Measurements from ENCODE around the gene DARS1. TPM values are rescaled to one million over a fixed set of nuclear protein-coding genes. Genes with fewer than 3 reads are reported as not detected.
"Not testable (repeated sequence)": the region's sequence is repeated elsewhere in the genome, so short reads cannot be mapped to it uniquely, and the experiment has no call there.

The DARS1 gene
- total RNA-seq, 3 donors from 2014 or later = 76.4 to 117 (median 86.7) TPM

DNA sequence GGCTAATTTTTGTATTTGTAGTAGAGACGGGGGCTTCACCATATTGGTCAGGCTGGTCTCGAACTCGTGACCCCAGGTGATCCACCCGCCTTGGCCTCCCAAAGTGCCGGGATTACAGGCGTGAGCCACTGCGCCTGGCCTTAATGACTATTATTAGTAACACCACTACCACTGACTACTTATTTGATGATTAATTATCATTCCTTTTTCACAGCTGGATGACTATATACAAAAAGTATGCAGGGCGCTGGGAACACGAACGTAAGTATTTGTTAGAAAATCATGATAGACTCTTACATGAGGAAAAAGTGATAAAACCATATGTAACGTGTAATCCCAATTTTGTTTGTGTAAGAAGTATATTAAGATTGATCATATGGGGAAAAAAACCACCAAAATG lies 21.6 kb downstream of the DARS1 start:
- TF ChIP-seq, protein P1, sequence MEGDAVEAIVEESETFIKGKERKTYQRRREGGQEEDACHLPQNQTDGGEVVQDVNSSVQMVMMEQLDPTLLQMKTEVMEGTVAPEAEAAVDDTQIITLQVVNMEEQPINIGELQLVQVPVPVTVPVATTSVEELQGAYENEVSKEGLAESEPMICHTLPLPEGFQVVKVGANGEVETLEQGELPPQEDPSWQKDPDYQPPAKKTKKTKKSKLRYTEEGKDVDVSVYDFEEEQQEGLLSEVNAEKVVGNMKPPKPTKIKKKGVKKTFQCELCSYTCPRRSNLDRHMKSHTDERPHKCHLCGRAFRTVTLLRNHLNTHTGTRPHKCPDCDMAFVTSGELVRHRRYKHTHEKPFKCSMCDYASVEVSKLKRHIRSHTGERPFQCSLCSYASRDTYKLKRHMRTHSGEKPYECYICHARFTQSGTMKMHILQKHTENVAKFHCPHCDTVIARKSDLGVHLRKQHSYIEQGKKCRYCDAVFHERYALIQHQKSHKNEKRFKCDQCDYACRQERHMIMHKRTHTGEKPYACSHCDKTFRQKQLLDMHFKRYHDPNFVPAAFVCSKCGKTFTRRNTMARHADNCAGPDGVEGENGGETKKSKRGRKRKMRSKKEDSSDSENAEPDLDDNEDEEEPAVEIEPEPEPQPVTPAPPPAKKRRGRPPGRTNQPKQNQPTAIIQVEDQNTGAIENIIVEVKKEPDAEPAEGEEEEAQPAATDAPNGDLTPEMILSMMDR (IDR thresholded peaks at IDR 0.05) = no peak
- no peak for TF ChIP-seq POLR2AphosphoS5 (IDR thresholded peaks at IDR 0.05)
- TF ChIP-seq POLR2A (IDR thresholded peaks at IDR 0.05) = no peak
- intact Hi-C loops (cut with DNase I; ENCODE audit: low total_unique reads) = no loop called here
- Histone ChIP-seq H3K9me3 (no peaks in the 10 kb centered on the region), H3K4me1 (no peaks in the 10 kb centered on the region), H3K36me3 (no peaks in the 10 kb centered on the region), H3K27me3 (no peaks in the 10 kb centered on the region), H3K4me3 (no peak overlapping the region), H3K27ac (no peak overlapping the region)
- DNase-seq (ENCODE audit: low spot score in 2 of 2) = no peak

DNA sequence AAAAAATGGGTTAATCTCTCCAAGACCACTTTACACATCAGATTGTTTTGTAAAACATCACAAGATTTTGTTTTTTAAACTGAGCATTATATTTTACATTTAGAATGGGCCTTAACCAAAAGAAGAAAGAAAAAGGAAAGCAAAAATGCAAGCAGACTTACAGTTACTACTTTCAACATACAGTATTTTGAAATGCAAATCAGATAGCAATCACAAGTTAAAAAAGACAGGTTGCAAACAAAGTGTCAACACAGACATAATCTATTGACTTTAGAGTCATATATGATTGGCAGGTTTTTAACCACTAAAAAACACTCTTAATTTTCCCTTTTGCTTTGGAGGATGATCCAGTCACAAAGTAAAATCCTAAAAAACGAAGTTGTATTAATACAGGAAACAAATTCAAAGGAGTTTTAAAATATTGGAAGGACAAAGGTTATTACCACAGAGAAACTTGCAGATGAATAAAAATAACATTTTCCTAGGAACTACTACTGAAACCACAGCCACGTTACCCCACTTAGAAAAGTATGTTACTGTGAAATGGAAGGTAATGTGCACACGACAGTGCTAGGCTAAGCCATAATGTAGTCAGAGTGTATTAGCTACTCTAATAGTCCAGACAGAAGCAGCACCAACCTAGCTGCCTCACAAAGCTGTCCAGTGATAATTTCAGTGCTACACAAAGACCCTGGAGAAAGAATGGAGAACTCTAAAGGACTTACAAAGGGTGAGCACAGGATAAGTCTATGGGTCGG lies 22.9 kb downstream of the DARS1 start:
- no peak for DNase-seq (ENCODE audit: low spot score in 2 of 2)

DNA sequence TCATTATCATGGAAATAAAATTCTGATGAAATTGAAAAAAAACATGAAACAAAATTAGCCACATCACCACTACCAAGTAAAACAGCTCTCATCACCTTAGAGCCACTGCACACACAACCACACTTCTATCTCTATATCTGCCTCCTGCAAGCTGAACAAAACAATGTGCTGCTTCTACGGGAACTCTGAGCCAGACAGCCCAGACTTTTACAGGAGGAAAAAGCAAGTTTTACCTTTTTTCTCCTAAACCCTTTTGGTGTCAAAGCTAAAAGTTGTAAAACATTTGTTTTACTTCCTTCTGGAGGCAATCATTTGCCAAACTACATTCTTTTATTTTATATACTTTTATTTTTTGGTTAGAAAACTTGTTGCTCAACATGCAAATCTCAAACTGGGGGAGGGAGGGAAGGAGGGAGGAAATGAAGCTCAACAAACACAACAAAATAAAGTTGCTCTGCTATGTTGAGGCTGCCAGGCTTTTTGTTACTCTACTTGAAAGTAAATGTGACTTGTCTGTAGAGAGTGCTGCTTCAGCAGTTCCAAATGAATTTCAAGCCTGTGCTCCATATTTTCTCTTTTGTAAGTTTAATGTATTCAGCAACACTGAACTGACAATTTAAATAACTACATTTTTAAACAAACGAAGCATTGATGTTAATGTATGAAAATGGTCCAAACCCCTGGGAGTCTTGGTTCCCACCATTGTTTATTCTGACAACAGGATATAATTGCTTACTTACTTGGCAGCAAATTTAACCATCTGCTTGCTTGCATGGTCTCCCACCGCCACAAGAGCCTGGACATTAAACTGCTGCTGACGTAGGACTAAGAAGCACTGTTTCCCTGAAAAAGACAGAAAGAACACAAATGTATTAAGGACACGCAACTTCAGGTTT lies 24.5 kb downstream of the DARS1 start:
- no peak overlapping the region for H3K4me3 ChIP-seq
- peak overlapping the region; percentile 53 to 58 for H3K27ac ChIP-seq
- H3K36me3 ChIP-seq = no peaks in the 10 kb centered on the region
- H3K4me1 ChIP-seq = no peaks in the 10 kb centered on the region
- DNase-seq (ENCODE audit: low spot score in 2 of 2) = no peak
- TF ChIP-seq POLR2AphosphoS5 (IDR thresholded peaks at IDR 0.05) (no peak), POLR2A (IDR thresholded peaks at IDR 0.05) (no peak)
- TF ChIP-seq, protein P1 (IDR thresholded peaks at IDR 0.05) = no peak
- intact Hi-C loops (cut with DNase I; ENCODE audit: low total_unique reads) = no loop called here
- no peaks in the 10 kb centered on the region for H3K9me3 ChIP-seq
- no peaks in the 10 kb centered on the region for H3K27me3 ChIP-seq

More for the DNA sequence above, 22.9 kb downstream of the DARS1 start:
- no peaks in the 10 kb centered on the region for H3K9me3 ChIP-seq
- intact Hi-C loops (cut with DNase I; ENCODE audit: low total_unique reads) = no loop called here
- H3K27me3 ChIP-seq = no peaks in the 10 kb centered on the region
- no peaks in the 10 kb centered on the region for H3K4me1 ChIP-seq
- H3K27ac ChIP-seq = peak overlapping the region; percentile 33 to 38
- no peaks in the 10 kb centered on the region for H3K36me3 ChIP-seq
- H3K4me3 ChIP-seq = no peak overlapping the region
- TF ChIP-seq, protein P1 (IDR thresholded peaks at IDR 0.05) = no peak
- TF ChIP-seq POLR2A (IDR thresholded peaks at IDR 0.05) = no peak
- no peak for TF ChIP-seq POLR2AphosphoS5 (IDR thresholded peaks at IDR 0.05)

GRCh38 chr2:135960150-135960549 lies 25.3 kb downstream of the DARS1 start:
- no peak for TF ChIP-seq POLR2AphosphoS5 (IDR thresholded peaks at IDR 0.05)
- TF ChIP-seq POLR2A (IDR thresholded peaks at IDR 0.05) = no peak
- TF ChIP-seq, protein P1 (IDR thresholded peaks at IDR 0.05) = no peak
- no peaks in the 10 kb centered on the region for H3K4me1 ChIP-seq
- H3K9me3 ChIP-seq = no peaks in the 10 kb centered on the region
- no peaks in the 10 kb centered on the region for H3K36me3 ChIP-seq
- intact Hi-C loops (cut with DNase I; ENCODE audit: low total_unique reads) = no loop called here
- H3K4me3 ChIP-seq = no peak overlapping the region
- H3K27me3 ChIP-seq = no peaks in the 10 kb centered on the region
- no peak for DNase-seq (ENCODE audit: low spot score in 2 of 2)
- no peak overlapping the region for H3K27ac ChIP-seq

- H3K4me1 ChIP-seq; H3K27me3 ChIP-seq; H3K36me3 ChIP-seq; DNase-seq (ENCODE audit: low spot score in 2 of 2); H3K27ac ChIP-seq; intact Hi-C loops (cut with DNase I; ENCODE audit: low total_unique reads); H3K4me3 ChIP-seq; H3K9me3 ChIP-seq: not testable (repeated sequence)
Observed at GRCh38 chr2:135958927-135959326, 26.5 kb downstream of the DARS1 start.

Data from breast epithelium (tissue), 4 donors.